ENCODE measurements around the gene LMOD3. TPM values are rescaled to one million over a fixed set of nuclear protein-coding genes. Genes with fewer than 3 reads are reported as not detected.

The LMOD3 gene
- total and polyA plus RNA-seq, 2 of the 8 experiments (the other 6 are each of a cell fraction or from before 2014, with no cell fraction given) = not detected

GRCh38 chr3:69137412-69137811, 15.0 kb upstream of the LMOD3 start (continued):
- TF ChIP-seq CREB1 (IDR thresholded peaks at IDR 0.05) (no peak), USF2 (IDR thresholded peaks at IDR 0.05; ENCODE audit: low read length) (no peak), POLR2A (IDR thresholded peaks at IDR 0.05; ENCODE audit: control extremely low read depth in 1 of 2, low read depth in 2 of 2, low read length in 2 of 2) (no peak), TAF7 (optimal IDR thresholded peaks at IDR 0.05; ENCODE audit: borderline replicate concordance, low read depth, low read length) (no peak)

All from H1 (cell line).